T47D (cell line): ENCODE measurements around the gene MARK2.

Source experiments
- DNase-seq, 2 experiments: peaks; one replicate each; pipeline versions ENCODE4 v3.0.0 to v3.0.0-alpha.2; 2011 to 2012; ENCODE audit warnings: low read depth in 1 of 2, low spot score in 1 of 2
- JUND ChIP-seq: IDR thresholded peaks from 2 replicates; pipeline ENCODE4 v1.6.1; 2012; ENCODE audit warnings: low read depth
- in situ Hi-C: cut with HindIII; loops from 2 replicates; pipeline ENCODE4 v1.10.0; 2016; ENCODE audit warnings: low sequenced_read_pairs, low pct_unique_long_range_greater_than_20kb

Gene MARK2

GRCh38 chr11:63879598-63880402 lies 40.9 kb downstream of the MARK2 start:
- no peak for TF ChIP-seq JUND
- no peak for DNase-seq
- in situ Hi-C loops, result no loop called here

- DNase-seq, result no peak
- TF ChIP-seq JUND, result no peak
- in situ Hi-C loops, result no loop called here
Observed at GRCh38 chr11:63880403-63880790, 41.5 kb downstream of the MARK2 start.

- DNase-seq, result no peak
- no peak for TF ChIP-seq JUND
- in situ Hi-C loops, result no loop called here
Observed at GRCh38 chr11:63882555-63883242, 43.8 kb downstream of the MARK2 start.

DNA sequence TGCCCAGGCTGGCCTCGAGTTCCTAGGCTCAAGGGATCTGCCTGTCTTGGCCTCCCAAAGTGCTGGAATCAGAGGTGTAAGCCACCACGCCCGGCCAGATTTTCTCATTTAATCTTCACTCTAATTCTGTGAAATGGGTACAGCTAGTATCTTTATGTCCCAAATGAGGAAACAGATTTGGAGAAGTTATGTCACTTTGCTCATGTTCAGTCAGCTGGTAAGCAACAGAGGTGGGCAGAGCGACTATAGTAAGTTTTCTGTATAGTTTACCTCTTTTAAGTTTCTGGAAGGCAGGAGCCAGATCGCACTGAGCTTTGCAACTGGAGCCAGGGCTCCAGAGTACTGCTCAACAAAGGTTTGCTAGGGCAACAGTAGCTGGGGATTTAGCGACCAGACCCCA lies 44.9 kb downstream of the MARK2 start:
- in situ Hi-C loops, result no loop called here
- no peak for DNase-seq
- no peak for TF ChIP-seq JUND

DNA sequence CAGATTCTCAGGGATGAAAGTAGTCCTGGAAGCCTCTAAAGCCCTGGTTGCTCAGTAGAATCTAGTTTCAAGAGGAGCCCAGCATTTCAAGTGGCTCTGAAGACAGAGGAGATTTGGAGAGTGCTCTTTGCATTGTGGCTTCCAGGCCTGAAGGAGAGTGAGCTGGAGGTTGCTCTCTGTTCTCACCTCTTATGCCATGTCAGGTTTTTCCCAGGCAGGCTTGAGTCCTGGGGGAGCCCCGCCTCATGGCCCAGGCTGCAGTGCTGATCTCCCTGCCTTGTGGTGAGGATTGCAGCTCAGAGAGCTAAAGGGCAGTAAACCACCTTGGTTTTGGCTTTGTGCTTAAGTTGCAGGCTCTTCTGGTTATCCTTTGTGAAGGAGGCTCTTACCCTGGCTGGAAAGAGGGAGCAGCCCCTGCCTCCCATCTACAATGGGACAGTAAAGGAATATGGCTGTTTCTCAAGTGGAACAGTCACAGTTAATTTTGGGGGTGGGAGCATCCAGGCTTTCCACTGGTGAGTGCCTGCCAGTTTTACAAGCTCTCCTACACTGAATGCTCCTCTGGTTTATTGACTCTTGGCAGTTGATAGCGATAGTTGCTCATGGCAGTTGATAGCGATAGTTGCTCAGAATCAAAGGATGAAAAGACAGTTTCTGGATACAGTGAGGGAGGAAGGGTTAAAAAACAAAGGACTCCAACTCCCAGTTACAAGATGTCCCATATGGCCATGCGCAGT lies 45.5 kb downstream of the MARK2 start:
- no peak for DNase-seq
- no peak for TF ChIP-seq JUND
- in situ Hi-C loops, result no loop called here

- no peak for DNase-seq
- TF ChIP-seq JUND, result no peak
- in situ Hi-C loops, result no loop called here
Observed at GRCh38 chr11:63887386-63887999, 48.6 kb downstream of the MARK2 start.

DNA sequence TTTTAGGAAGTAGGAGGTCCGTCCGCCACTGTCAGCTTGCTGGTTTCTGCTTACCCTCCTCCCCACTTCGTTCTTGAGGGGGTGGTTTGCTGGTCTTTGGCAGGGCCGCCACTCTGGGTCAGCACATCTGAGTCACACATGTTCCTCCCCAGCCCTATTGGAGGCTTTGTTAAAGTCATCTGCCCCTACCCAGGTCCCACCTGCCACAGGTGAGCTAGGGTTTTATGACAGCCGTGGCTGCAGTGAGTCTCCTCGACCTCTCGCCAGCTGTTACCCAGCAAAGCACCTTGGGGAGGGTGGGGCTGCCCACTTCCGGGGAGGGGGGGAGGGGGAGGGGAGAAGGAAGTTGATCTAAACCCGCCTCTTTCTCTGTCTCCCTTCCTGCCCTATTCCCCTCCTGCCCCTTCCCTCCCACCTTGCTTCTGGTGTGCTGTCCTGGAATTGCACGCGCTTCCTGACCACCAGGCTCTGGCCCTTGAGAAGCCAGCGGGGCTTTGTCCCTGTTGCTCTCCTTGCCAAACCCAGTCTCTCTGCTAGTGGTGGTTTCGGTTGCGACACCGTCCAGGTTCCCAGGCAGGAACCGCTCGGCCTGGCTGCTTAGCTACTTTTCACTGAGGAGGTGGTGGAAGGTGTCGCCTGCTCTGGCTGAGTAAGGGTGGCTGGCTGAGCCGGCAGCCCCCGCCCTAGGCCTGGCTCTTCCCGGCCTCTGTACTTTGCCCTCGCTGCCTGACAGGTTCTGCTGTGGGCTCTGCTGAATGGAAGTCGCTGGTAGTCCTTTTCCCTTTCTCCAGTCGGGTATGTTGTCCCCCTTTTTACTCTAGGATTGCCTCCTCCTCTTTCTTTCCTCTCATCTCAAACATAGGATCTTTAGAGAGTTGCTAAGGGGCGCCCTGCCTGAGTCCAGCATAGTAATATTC lies 49.5 kb downstream of the MARK2 start:
- in situ Hi-C loops, result no loop called here
- TF ChIP-seq JUND, result no peak
- peak; percentile 73 to 77 for DNase-seq

GRCh38 chr11:63889344-63889743 lies 50.4 kb downstream of the MARK2 start:
- no peak for DNase-seq
- in situ Hi-C loops, result no loop called here
- TF ChIP-seq JUND, result no peak

DNA sequence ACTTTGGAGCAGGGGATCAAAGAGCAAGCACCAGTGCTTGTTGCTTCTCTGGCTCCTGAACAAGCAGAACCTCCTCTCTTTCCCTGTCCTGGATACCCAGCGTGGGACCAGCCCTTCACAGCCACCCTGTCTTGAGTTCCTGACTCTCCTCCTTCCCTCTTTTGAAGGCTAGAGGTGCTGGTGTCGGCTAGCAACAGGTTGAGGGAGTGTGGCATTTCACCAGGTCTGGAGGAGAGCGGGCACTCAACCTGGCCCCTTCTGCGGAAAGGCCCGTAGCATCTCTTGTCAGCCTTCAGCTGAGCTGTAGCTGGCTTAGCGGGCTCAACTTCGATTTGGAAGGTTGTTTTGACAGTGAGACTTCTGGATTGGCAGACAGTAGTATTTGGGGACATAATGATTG lies 51.5 kb downstream of the MARK2 start:
- in situ Hi-C loops, result no loop called here
- DNase-seq, result no peak
- no peak for TF ChIP-seq JUND

DNA sequence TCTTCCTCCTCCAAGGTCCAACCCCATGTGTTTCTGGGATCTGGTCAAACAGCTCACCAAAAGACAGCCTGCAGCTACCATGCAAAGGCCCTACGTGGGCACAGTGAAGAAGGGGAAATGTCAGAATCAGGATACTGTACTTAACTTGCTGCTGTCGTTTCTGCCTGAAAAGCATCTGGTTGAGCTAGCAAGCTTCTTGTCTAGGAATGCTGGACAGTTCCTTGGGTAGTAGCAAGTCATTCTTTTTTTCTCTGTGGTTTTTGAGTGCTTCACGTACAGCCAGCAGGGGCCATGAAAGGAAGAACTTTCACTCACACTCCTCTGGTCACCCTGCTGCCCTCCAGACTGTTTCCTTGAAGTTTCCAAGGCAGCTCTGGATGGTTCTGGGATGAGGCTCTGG lies 53.3 kb downstream of the MARK2 start:
- no peak for TF ChIP-seq JUND
- in situ Hi-C loops, result no loop called here
- peak in 1 of 2 experiments; percentile 62 for DNase-seq

- in situ Hi-C loops, result no loop called here
- DNase-seq, result no peak
- no peak for TF ChIP-seq JUND
Observed at GRCh38 chr11:63893355-63893754, 54.4 kb downstream of the MARK2 start.

GRCh38 chr11:63896071-63896470 lies 57.2 kb downstream of the MARK2 start:
- no peak for DNase-seq
- no peak for TF ChIP-seq JUND
- in situ Hi-C loops, result no loop called here
